Measurements from ENCODE around the gene GNAQ.

GRCh38 chr9:77719321-77719720, 312.3 kb downstream of the GNAQ start:
- TF ChIP-seq POLR2A (IDR thresholded peaks at IDR 0.05; ENCODE audit: borderline replicate concordance, extremely low read depth, insufficient read depth, insufficient read length) (no peak), ATF3 (IDR thresholded peaks at IDR 0.05) (no peak), CTCF (IDR thresholded peaks at IDR 0.05 in 2 of 3, conservative IDR thresholded peaks at IDR 0.05 in 1 of 3; ENCODE audit: borderline replicate concordance in 1 of 3, insufficient read depth in 1 of 3, low read depth in 2 of 3, low read length in 2 of 3) (no peak), EZH2 (IDR thresholded peaks at IDR 0.05) (no peak), SP1 (IDR thresholded peaks at IDR 0.05; ENCODE audit: low read depth) (no peak), REST (IDR thresholded peaks at IDR 0.05; ENCODE audit: low read depth) (no peak), RAD21 (IDR thresholded peaks at IDR 0.05; ENCODE audit: low read depth) (no peak), POLR2AphosphoS5 (IDR thresholded peaks at IDR 0.05; ENCODE audit: low read depth, low read length) (no peak)
